ENCODE results near the gene NKIRAS1.
A peak's percentile ranks its signal among the peaks of the same experiment; 100 is the strongest.
"Not testable (repeated sequence)": the region's sequence is repeated elsewhere in the genome, so short reads cannot be mapped to it uniquely, and the experiment has no call there.

NKIRAS1 gene

GRCh38 chr3:23920151-23920655 is 3.4 kb upstream of the NKIRAS1 start:
- H3K4me3 ChIP-seq (ENCODE audit: low read depth, low read length), result no peak overlapping the region
- no peak for TF ChIP-seq CTCF (IDR thresholded peaks at IDR 0.05; ENCODE audit: low read depth, low read length, missing control alignments)
- in situ Hi-C loops (cut with HindIII; ENCODE audit: low sequenced_read_pairs), result no loop called here
- no peak for DNase-seq (ENCODE audit: low read depth)

- in situ Hi-C loops (cut with HindIII; ENCODE audit: low sequenced_read_pairs), result no loop called here
- DNase-seq (ENCODE audit: low read depth), result no peak
- H3K4me3 ChIP-seq (ENCODE audit: low read depth, low read length), result no peak overlapping the region
- TF ChIP-seq CTCF (IDR thresholded peaks at IDR 0.05; ENCODE audit: low read depth, low read length, missing control alignments), result no peak
Measured at GRCh38 chr3:23919628-23920027, 2.8 kb upstream of the NKIRAS1 start.

- DNase-seq (ENCODE audit: low read depth); in situ Hi-C loops (cut with HindIII; ENCODE audit: low sequenced_read_pairs): not testable (repeated sequence)
- H3K4me3 ChIP-seq (ENCODE audit: low read depth, low read length), result peak overlapping the region; percentile 57
Measured at GRCh38 chr3:23918331-23918730, 1.5 kb upstream of the NKIRAS1 start.

- peak overlapping the region; percentile 57 for H3K4me3 ChIP-seq (ENCODE audit: low read depth, low read length)
- in situ Hi-C loops (cut with HindIII; ENCODE audit: low sequenced_read_pairs); DNase-seq (ENCODE audit: low read depth): not testable (repeated sequence)
Measured at GRCh38 chr3:23917679-23918303, 1.0 kb upstream of the NKIRAS1 start.

GRCh38 chr3:23916152-23916885 is 471 bp downstream of the NKIRAS1 start:
- in situ Hi-C loops (cut with HindIII; ENCODE audit: low sequenced_read_pairs), result no loop called here
- TF ChIP-seq CTCF (IDR thresholded peaks at IDR 0.05; ENCODE audit: low read depth, low read length, missing control alignments), result no peak
- no peak for DNase-seq (ENCODE audit: low read depth)
- peak overlapping the region; percentile 57 for H3K4me3 ChIP-seq (ENCODE audit: low read depth, low read length)

GRCh38 chr3:23915537-23916108 is 1.2 kb downstream of the NKIRAS1 start:
- in situ Hi-C loops (cut with HindIII; ENCODE audit: low sequenced_read_pairs), result no loop called here
- H3K4me3 ChIP-seq (ENCODE audit: low read depth, low read length), result peak overlapping the region; percentile 57
- TF ChIP-seq CTCF (IDR thresholded peaks at IDR 0.05; ENCODE audit: low read depth, low read length, missing control alignments), result no peak
- peak; percentile 76 for DNase-seq (ENCODE audit: low read depth)

- no peak for TF ChIP-seq CTCF (IDR thresholded peaks at IDR 0.05; ENCODE audit: low read depth, low read length, missing control alignments)
- H3K4me3 ChIP-seq (ENCODE audit: low read depth, low read length), result no peak overlapping the region
- DNase-seq (ENCODE audit: low read depth), result no peak
- in situ Hi-C loops (cut with HindIII; ENCODE audit: low sequenced_read_pairs), result no loop called here
Measured at GRCh38 chr3:23913873-23914743, 2.7 kb downstream of the NKIRAS1 start.

All from astrocyte of the cerebellum (primary cell).